ENCODE data around the gene RASSF4.

The RASSF4 gene, protein sequence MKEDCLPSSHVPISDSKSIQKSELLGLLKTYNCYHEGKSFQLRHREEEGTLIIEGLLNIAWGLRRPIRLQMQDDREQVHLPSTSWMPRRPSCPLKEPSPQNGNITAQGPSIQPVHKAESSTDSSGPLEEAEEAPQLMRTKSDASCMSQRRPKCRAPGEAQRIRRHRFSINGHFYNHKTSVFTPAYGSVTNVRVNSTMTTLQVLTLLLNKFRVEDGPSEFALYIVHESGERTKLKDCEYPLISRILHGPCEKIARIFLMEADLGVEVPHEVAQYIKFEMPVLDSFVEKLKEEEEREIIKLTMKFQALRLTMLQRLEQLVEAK

GRCh38 chr10:44959247-44960087 is at the start of gene RASSF4:
RASSF4 (plus strand) TSS chr10:44959802; CDS start chr10:44970203, 10,401 bp downstream.
- peak; percentile 87 for DNase-seq

DNA sequence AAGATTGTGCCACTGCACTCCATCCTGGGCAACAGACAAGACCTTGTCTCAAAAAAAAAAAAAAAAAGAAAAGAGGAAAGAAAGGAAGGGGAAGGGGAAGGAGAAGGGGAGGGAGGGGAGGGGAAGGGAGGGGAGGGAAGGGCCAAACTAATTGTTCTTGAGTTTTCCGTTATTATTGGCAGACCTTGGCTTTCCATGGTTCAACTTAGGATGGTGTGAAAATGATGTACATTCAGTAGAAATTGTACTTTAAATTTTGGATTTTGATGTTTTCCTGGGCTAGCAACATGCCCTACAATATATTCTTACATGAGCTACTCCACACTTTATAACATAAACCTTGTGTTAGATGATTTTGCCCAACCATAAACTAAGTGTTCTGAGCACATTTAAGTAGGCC is 49.7 kb upstream of the RASSF4 start:
- DNase-seq: no peak

DNA sequence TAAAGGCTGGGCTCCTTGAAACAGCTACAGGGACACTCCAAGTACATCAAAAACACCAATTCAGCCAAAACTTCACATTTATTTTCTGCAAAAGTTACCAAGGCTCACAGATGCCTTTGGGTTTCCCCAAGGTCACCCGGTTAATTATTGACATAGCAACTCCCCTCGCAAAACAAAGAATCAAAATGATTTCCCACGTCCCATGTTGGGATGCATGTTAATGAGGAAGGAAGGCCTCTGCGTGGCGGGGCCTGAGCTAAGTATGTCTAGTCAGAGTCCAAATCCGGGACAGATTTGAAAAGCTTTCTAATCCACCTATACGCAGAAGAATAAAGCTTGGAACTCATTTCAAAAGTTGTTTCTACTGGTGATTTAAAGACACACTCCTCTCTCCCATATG is 49.0 kb upstream of the RASSF4 start:
- DNase-seq: no peak

GRCh38 chr10:44911081-44911540 is 48.5 kb upstream of the RASSF4 start, which contains the start of gene TMEM72:
TMEM72 (plus strand) TSS chr10:44911337; CDS start chr10:44911513, 176 bp downstream.
- peak; percentile 26 for DNase-seq

GRCh38 chr10:44911951-44912350 is 47.7 kb upstream of the RASSF4 start:
- DNase-seq: no peak

GRCh38 chr10:44913350-44914081 is 46.1 kb upstream of the RASSF4 start:
- DNase-seq: no peak

GRCh38 chr10:44914891-44915290 is 44.7 kb upstream of the RASSF4 start:
- DNase-seq: no peak

DNA sequence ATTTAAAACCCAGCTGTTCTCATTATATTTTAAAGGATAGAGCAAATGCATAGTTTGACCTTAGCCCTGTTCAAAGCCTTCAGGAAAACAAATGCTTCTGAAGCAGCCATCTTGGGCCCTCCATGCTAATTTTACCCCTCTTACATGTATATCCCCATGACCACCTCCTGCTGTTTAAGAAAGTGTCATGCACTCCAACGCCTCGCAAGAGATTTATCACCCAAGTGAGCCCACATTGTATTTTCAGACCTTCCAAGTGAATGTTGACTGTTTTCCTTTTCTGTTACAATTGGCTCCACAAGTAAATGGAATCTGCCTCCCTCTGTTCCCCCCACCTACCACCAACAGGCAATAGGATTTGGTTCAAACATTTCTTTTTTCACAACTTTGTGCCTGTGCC is 43.2 kb upstream of the RASSF4 start:
- no peak for DNase-seq

- DNase-seq: no peak
Measured at GRCh38 chr10:44917848-44918247, 41.8 kb upstream of the RASSF4 start.

DNA sequence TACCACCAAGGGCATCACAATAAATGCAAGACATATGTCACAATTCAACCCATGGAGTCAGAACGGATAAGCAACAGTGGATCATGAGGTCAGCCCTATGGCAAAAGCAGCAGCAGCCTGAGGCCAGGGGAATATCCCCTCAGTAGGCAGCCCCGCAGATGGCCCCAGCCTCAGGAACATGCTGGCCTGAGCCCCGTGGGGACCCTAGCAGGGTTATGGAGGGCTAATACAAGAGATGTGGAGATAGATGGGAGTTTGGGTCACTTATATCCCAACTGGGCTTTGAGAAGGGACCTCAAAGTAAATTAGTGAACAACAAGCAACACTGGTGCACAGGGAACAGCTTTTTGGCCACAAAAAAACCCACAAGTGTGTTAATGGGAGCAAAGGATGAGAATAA is 39.4 kb upstream of the RASSF4 start:
- DNase-seq: no peak

DNA sequence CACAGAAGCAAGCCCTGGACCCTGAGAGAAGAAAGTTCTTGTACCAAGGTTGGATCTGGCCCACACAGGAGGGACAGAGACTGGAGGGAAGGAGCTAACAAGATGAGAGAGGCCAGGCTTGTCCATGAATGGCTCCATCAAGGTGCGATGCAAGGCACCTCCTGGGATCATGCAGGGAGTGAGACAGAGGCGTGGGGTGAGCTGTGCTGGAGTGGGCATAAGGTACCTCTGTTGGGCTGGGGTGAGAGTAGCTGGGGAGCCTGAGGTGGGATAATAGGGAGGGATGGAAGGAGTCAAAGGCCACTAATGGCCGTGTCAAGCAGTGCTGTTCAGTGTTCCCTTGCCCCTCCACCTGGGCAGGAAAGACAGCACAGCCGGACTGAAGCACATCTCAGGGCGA is 38.5 kb upstream of the RASSF4 start:
- DNase-seq: no peak

DNA sequence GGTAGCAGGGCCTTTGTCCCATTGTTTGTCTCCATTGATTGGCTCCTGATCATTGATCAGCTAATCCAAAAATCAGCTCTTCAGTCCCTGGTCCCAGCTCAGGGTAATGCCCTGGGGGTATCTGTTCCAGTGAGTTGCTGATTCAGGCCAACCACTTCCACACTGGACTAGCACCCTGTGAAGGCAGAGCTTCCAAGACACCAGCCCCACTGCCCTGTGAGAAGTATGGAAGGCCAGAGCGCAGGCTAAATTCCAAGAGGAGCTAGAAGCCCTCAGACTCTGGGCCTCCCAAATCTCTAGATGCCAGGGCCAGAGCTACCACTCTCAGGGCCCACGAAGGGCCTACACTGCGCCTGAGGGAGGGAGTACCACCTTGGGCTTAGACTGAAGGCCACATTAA is 38.1 kb upstream of the RASSF4 start:
- no peak for DNase-seq

DNA sequence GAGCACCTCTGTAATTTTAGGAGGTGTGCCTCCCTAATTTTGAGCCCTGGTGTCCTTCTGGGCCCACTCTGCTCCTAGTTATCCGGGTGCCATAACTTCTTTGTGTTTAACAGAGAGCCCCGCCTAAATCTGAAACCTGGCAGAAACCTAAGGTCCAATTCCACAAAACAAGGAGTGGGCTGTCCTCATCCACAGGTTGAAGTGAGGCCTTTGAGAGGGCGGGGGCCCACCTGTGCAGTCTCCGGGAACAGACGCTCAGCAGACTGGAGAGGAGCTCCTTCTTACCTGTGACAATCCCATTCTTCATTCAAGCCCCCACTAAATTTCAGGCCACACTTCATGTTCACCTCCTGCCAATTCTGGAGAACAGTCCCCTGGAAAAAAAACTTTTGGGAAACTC is 37.6 kb upstream of the RASSF4 start:
- no peak for DNase-seq

DNA sequence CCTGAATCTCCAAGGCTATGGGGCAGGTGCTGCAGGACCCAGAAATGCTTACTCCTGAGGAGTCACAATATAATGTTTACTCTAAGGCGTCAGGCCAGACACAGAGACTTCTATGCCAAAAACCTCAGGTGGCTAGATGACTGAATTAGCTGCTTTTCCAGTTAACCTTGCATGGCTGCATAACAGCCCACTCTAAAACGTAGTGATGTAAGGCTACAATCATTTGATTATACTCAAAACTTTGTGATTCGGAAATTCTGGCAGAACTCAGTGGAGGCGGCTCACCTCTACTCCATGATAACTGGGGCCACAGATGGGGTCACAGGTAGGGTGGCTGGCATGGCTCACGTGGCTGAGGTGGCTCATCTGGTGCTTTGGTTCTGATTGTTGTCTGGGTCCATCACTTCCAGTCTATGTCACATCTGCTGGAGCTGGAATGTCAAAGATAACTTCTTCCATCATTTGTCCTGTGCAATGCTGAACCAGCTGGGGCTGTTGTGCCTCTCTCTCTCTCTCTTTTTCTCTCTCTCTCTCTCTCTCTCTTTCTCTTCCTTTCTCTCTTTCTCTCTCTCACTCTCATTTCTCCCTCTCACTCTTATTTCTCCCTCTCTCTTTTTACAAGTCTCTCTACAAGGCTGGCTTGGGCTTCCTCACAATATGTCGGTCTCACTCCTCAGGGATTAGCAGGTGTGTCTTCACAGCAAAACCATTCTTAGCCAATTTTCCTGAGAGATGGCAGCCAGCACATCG is 36.6 kb upstream of the RASSF4 start:
- no peak for DNase-seq

GRCh38 chr10:44923611-44924010 is 36.0 kb upstream of the RASSF4 start:
- DNase-seq: no peak

- DNase-seq: no peak
Measured at GRCh38 chr10:44924261-44925040, 35.2 kb upstream of the RASSF4 start.

- peak; percentile 59 for DNase-seq
Measured at GRCh38 chr10:44925224-44925623, 34.4 kb upstream of the RASSF4 start.

GRCh38 chr10:44925811-44926750 is 33.5 kb upstream of the RASSF4 start:
- DNase-seq: no peak

GRCh38 chr10:44926751-44927351 is 32.8 kb upstream of the RASSF4 start:
- no peak for DNase-seq

DNA sequence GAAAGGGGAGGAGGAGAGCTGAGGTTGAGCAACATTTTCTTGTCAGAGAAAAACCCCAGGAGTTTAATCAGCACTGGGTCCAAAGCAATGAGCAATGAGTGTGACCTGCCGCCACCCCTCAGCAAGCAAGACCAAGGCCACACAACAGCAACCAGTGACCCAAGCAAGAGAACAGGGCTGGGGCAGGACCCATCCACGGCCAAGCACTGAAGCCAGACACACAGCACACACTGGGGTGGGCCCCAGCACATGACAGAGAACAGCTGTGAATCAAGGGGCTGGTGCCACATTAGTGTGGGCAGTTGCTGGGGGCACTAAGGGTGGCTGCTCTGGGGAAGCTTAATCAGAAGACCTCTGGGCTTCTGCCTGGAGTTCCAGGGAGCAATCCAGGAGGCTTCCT is 32.2 kb upstream of the RASSF4 start:
- no peak for DNase-seq
